HG03565 (cell line): ENCODE data around the gene SCN10A.

Experiments used
- ATAC-seq: cut with Tn5 transposase; IDR thresholded peaks from one replicate; pipeline ENCODE4 v1.9.1; 2021; ENCODE audit warnings: mild to moderate bottlenecking, moderate library complexity; ENCODE audit not compliant: unreplicated experiment

SCN10A gene

GRCh38 chr3:38782148-38782547 lies 33.9 kb downstream of the SCN10A start:
- ATAC-seq: no peak

DNA sequence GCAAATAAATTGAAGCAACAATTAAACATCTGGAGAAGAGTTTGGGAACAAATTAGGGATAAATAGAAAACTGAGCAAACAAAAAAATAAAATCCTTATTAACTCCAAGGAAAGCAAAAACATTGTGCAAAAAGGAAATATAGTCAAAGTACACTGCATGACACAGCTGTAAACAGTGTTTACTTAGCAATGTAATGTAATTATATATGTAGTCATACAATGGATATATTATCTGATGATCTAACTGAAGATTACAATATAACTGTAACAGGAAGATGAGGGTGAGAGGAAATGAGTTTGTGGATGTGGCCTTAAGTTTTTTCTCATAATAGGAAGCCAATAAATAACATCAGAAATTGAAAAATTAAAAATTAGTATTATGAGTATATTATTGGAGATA lies 42.5 kb downstream of the SCN10A start:
- ATAC-seq: no peak

DNA sequence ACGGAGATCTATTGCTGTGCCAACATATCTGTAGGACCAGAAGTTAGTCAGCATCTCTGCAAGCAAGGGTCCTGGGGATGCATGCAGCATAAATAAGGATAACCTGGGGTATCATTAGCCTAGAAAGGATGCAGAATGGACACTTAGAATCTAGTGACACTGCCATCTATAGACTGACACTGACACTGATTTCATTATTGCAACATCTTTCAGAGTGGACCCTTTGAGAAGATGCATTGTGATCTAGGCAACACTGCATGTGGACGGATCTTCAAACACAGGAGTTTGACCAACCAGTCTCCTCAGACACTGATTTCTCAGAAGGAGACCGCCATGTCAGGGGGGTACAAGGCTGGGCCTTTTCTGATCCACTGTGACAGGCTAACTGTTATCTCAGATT lies 52.4 kb downstream of the SCN10A start:
- no peak for ATAC-seq

DNA sequence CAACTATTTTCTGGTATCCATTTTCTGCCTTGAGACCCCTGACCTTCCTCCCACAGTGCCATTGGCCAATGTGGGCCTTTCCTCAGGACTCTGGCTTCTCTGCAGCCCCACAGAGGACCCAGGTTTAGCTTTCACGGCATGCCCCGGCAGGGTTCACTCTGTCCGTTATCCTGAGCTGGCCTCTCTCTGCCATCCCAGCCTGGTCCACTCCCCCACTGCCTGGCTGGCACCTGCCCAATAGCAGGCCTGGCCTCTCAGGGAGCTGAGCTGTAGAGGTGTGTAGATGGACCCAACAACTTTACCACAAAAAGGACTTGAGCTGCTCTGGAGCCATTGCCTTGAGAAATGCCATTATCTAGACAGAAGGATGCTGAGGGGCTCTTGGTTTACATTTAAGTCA lies 57.5 kb downstream of the SCN10A start:
- no peak for ATAC-seq

GRCh38 chr3:38757721-38758120 lies 58.3 kb downstream of the SCN10A start:
- ATAC-seq: no peak

DNA sequence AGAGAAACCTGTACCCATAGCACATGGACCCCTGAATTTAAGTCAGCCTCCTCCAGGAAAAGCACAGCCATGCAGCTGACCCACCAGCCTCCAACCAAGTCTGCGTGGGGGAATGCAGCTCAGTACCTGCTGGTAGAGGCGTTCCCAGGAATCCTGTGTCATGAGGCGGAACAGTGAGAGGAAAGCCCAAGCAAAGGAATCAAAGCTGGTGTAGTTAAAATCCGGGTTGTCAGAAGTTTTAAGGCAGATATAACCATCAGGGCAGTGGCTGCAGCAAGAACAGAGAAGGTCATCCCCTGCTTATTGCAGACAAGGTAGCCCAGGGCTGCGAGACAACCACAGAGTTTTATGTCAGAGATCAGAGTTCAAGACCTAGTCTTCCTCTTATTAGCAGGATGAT lies 59.1 kb downstream of the SCN10A start:
- ATAC-seq: no peak

GRCh38 chr3:38755130-38755529 lies 60.9 kb downstream of the SCN10A start:
- no peak for ATAC-seq

DNA sequence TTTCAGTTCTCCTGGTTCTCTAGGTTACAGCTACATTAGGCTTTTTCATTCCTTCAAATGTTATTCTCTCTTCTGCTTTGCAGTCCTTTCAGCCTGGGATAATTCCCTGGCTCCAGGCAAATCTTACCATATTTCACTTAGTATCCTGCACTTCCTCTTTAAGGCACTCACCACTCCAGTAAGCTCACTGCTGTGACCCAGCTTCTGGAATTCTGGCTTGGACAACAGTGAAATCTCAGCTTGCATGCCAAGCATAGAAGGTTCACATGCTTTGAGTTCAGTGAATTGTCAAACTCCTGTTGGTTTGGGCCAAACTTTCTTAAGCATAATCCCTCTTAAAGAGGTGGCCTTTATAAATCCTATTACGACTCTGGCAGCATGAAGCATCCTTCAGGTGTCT lies 69.4 kb downstream of the SCN10A start:
- ATAC-seq: no peak

DNA sequence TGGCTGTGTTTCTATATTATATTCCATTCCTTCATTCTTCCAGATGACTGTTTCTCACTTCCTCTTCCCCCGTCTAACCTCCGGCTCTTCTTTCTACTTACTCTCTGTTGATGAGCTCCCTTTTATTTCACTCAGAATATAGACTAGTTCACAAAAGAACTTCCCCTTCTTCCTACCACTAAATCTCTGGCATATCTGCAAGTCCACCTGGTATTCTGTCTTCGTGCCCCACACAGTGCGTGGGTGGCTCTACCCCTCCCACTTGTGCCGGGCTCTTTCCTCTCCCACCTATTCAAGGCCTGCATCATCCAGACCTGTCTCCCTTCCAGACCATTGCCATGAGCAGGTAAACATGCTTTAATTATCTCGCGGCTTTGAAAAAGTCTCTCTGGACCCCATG lies 73.0 kb downstream of the SCN10A start:
- no peak for ATAC-seq

GRCh38 chr3:38742550-38742949 lies 73.5 kb downstream of the SCN10A start:
- ATAC-seq: no peak

DNA sequence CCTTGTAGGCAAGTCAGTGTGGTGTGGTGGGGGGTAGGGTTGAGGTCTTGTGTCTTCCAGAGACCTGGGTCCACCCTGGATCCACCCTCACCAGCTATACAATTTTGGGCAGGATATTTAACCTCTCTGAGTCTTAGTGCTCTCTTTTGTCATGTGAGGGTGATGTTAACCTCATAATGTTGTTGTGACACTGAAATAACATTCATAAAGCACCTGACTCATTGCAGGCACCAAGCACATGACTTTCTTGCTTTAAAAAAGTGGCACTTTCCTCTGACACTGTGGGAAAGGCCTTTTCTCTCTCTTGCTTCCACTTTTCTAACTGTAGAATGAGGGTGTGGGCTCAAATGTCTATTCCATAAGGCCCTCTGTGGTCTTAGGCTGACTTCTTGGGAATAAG lies 75.5 kb downstream of the SCN10A start:
- no peak for ATAC-seq

DNA sequence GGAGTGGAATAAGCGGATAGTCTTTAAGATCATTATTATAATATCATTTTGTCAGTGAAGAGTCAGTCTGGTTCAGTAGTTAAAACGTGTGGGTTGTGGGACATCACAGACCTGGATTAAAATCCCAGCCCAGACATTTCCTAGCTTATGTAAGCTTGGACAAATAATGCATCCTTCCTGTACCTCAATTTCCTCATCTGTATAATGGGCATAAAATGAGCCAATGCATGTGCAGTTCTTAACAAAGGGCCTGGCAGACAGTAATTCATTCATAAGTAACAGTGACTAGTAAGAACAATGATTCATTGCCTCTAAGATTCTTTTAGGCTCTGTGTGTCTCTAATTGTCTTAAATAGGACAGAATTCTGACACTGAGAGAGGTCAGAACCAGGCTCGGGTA lies 76.1 kb downstream of the SCN10A start:
- no peak for ATAC-seq

DNA sequence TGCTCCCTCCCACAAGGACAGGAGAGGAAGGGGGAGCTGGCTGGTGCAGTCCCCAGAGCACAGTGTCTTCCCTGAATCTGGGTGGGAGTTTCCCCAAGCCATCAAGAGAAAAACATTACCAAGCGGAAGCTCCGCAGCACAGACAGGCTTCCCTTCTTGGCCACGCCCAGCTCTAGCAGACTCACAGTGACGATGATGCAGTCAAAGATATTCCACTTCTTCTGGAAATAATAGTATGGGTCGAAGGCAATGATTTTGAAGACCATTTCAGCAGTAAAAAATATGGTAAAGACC lies 76.7 kb downstream of the SCN10A start:
- no peak for ATAC-seq

GRCh38 chr3:38738630-38739395 lies 77.2 kb downstream of the SCN10A start:
- ATAC-seq: no peak

GRCh38 chr3:38731522-38731921 lies 84.5 kb downstream of the SCN10A start:
- no peak for ATAC-seq

- ATAC-seq: no peak
These were observed 85.7 kb downstream of the SCN10A start for GRCh38 chr3:38730281-38730680.

DNA sequence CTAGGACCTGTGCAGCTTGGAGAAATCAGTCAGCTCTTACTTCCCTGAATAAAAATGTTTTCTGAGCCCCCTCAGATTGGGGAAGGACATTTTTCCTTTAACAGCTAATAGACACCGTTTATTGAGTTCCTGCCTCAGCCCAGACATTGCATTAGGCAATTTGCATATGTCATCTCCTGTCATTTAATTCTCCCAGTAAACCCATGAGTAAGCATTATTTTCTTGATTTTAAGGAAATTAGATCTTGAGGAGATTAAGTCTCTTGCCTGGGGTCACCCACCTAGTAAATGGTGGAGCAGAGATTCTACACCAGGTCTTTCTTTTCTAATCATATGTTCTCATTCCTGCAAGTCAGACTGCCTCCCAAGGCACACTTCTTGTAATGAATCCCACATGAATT lies 88.0 kb downstream of the SCN10A start:
- ATAC-seq: no peak

GRCh38 chr3:38726751-38727150 lies 89.3 kb downstream of the SCN10A start:
- ATAC-seq: no peak

- ATAC-seq: no peak
These were observed 90.1 kb downstream of the SCN10A start for GRCh38 chr3:38725726-38726419.

DNA sequence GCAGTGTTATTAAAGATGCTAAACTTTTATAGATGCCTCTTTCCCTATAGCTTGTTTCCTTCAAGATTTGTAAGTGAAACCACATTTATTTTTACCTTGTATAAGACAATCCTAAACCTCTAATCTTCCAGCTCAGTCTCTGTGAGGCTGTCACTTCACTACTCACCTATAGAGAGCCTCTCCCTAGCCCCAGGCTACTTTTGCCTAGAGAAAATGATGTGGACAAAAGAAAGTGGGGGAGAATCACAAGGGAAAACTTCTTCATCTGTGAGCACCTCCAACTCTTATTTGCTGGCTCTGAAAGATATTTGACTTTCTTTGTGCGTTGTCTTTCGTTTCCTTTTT lies 91.7 kb downstream of the SCN10A start:
- ATAC-seq: no peak

- no peak for ATAC-seq
These were observed 92.2 kb downstream of the SCN10A start for GRCh38 chr3:38723569-38724391.
